Gastroesophageal sphincter (tissue), 4 donors: ENCODE data around the gene OCA2. TPM values are rescaled to one million over a fixed set of nuclear protein-coding genes. Genes with fewer than 3 reads are reported as not detected.

Experiments used
- ATAC-seq: fragments of 150-250 bp; one replicate; pipeline ENCODE4 v1.9.1; 2016; ENCODE audit warnings: mild to moderate bottlenecking, moderate library complexity
- H3K27ac ChIP-seq, 4 donors: fragments of 200-600 bp; sonication (generic) in 3 of 4; 1 replicate in 3 of 4; 2 replicates in 1 of 4; pipeline ENCODE4 v1.5.1; 2016 to 2019
- H3K27me3 ChIP-seq: fragments of 200-600 bp; sonication (generic); one replicate; pipeline ENCODE4 v1.5.1; 2019
- H3K36me3 ChIP-seq, 2 donors: fragments of 200-600 bp; sonication (generic); one replicate each; pipeline ENCODE4 v1.5.1; 2019; ENCODE audit warnings: control low read depth in 1 of 2
- H3K4me1 ChIP-seq, 3 donors: fragments of 200-600 bp; sonication (generic); 1 replicate in 2 of 3; 2 replicates in 1 of 3; pipeline ENCODE4 v1.5.1; 2016 to 2019; ENCODE audit warnings: control low read depth in 2 of 3
- H3K4me3 ChIP-seq, 2 donors: fragments of 200-600 bp; sonication (generic); one replicate each; pipeline ENCODE4 v1.5.1; 2019; ENCODE audit warnings: mild to moderate bottlenecking in 1 of 2, moderate library complexity in 1 of 2
- H3K9me3 ChIP-seq, 3 donors: fragments of 200-600 bp; sonication (generic); one replicate each; pipeline ENCODE4 v1.5.1; 2017 to 2019; ENCODE audit warnings: control low read depth in 2 of 3
- CTCF ChIP-seq, 4 experiments: fragments of 200-600 bp in 2 of 4; fragments of 450-650 bp in 2 of 4; sonication (generic) in 1 of 4; IDR thresholded peaks; one replicate each; pipeline ENCODE4 v1.5.1; 2017 to 2019; ENCODE audit warnings: antibody characterized with exemption in 4 of 4, mild to moderate bottlenecking in 2 of 4, moderate library complexity in 2 of 4
- EP300 ChIP-seq: sonication (generic); formaldehyde crosslinking; IDR thresholded peaks from one replicate; pipeline ENCODE4 v1.6.1; 2017; ENCODE audit warnings: antibody characterized with exemption, mild to moderate bottlenecking
- POLR2A ChIP-seq, 2 donors: fragments of 450-650 bp; IDR thresholded peaks; one replicate each; pipeline ENCODE4 v1.6.1; 2017; ENCODE audit warnings: antibody characterized with exemption in 2 of 2, mild to moderate bottlenecking in 2 of 2, moderate library complexity in 1 of 2
- POLR2AphosphoS5 ChIP-seq: sonication (generic); formaldehyde crosslinking; IDR thresholded peaks from one replicate; pipeline ENCODE4 v1.6.1; 2017; ENCODE audit warnings: antibody characterized with exemption
- WGBS, 2 donors: methylation state at CpG; one replicate each; pipeline ENCODE4 v1.1.5; 2018; ENCODE audit warnings: low coverage in 1 of 2; 5-methylcytosine and 5-hydroxymethylcytosine counted together
- total RNA-seq, 4 donors: library from RNA; depleted of rRNA; stranded (reverse); fragments of >200 nt; gene quantifications; one replicate each; pipeline ENCODE4 v1.1.0, GENCODE V29; 2016

Gene OCA2
- total RNA-seq, 4 donors from 2014 or later: 0.40 to 2.0 (median 1.1) TPM; not detected in 1

- no peaks in the 10 kb centered on the region for H3K27me3 ChIP-seq
- H3K4me3 ChIP-seq: no peak overlapping the region
- TF ChIP-seq CTCF (IDR thresholded peaks at IDR 0.05): no peak
- TF ChIP-seq POLR2AphosphoS5: no peak
- TF ChIP-seq POLR2A (IDR thresholded peaks at IDR 0.05): no peak
- TF ChIP-seq EP300: no peak
- WGBS, 2 donors: 100% methylated on average over 1 of the region's 1 CpG; no CpG with 5 or more reads in 1 of the 2 donors
- no peaks in the 10 kb centered on the region for H3K4me1 ChIP-seq
- H3K27ac ChIP-seq: no peak overlapping the region
- no peaks in the 10 kb centered on the region for H3K9me3 ChIP-seq
- H3K36me3 ChIP-seq: no peaks in the 10 kb centered on the region
- ATAC-seq: no peak
Measured at GRCh38 chr15:28078191-28078719, 20.9 kb downstream of the OCA2 start.

DNA sequence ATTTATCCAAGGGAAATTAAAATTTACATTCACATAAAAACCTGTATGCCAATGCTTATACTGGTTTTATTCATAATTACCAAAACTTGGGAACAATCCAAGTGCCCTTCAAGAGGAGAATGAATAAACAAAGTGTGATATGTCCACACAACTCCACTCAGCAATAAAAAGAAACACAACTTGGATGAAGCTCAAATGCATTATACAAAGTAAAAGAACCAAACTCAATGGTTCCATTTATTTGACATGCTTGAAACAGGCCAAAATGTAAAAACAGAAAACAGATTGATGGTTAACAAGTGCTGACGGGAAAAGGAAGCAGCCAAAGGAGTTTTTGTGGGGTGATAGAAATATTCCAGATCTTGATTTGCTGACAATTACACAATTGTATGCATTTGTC, 23.5 kb downstream of the OCA2 start:
- ATAC-seq: no peak
- no peaks in the 10 kb centered on the region for H3K27me3 ChIP-seq
- H3K36me3 ChIP-seq: no peaks in the 10 kb centered on the region
- WGBS, 2 donors: 12 to 28% methylated on average over 1 of the region's 1 CpG
- no peaks in the 10 kb centered on the region for H3K9me3 ChIP-seq
- H3K4me1 ChIP-seq: no peaks in the 10 kb centered on the region
- no peak for TF ChIP-seq EP300
- TF ChIP-seq CTCF (IDR thresholded peaks at IDR 0.05): no peak
- no peak for TF ChIP-seq POLR2AphosphoS5
- no peak for TF ChIP-seq POLR2A (IDR thresholded peaks at IDR 0.05)
- H3K4me3 ChIP-seq: no peak overlapping the region
- H3K27ac ChIP-seq: no peak overlapping the region

- Histone ChIP-seq H3K27me3 (no peaks in the 10 kb centered on the region), H3K4me1 (no peaks in the 10 kb centered on the region), H3K36me3 (no peaks in the 10 kb centered on the region), H3K27ac (no peak overlapping the region), H3K9me3 (peaks cover 0 to 6% (median 0%) of the 10 kb centered on the region in 3 donors), H3K4me3 (no peak overlapping the region)
- 45 to 54% methylated on average over 1 of the region's 1 CpG for WGBS, 2 donors
- ATAC-seq: no peak
- TF ChIP-seq POLR2AphosphoS5 (no peak), EP300 (no peak), POLR2A (IDR thresholded peaks at IDR 0.05) (no peak), CTCF (IDR thresholded peaks at IDR 0.05) (no peak)
Measured at GRCh38 chr15:28068930-28069329, 30.2 kb downstream of the OCA2 start.

DNA sequence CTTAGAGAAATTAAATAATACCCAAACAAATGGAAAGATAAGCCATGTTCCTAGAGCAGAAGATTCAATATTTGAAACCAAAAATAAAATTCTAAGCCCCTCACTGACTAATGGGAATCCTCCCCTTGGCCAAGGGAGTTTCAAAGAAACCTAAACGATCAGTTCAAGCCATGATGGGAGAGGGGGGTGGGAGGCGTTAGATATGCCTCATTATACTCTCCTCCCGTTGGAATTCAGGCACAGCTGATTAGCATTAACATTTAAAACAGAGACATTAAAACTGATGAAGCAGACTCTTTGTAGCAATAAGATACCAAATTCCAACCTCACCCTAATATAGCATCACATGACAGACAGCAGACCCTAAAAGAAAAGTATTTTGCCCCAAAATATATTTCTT, 32.9 kb downstream of the OCA2 start:
- 33 to 67% methylated on average over 3 of the region's 3 CpGs for WGBS, 2 donors
- Histone ChIP-seq H3K36me3 (no peaks in the 10 kb centered on the region), H3K4me3 (no peak overlapping the region), H3K9me3 (peaks cover 0 to 19% (median 0%) of the 10 kb centered on the region in 3 donors), H3K27ac (no peak overlapping the region), H3K4me1 (no peaks in the 10 kb centered on the region), H3K27me3 (no peaks in the 10 kb centered on the region)
- TF ChIP-seq POLR2AphosphoS5 (no peak), CTCF (IDR thresholded peaks at IDR 0.05) (no peak), EP300 (no peak), POLR2A (IDR thresholded peaks at IDR 0.05) (no peak)
- ATAC-seq: no peak

GRCh38 chr15:28060005-28060404, 39.1 kb downstream of the OCA2 start:
- TF ChIP-seq CTCF (IDR thresholded peaks at IDR 0.05): no peak
- no peak for TF ChIP-seq POLR2AphosphoS5
- no peak for TF ChIP-seq POLR2A (IDR thresholded peaks at IDR 0.05)
- no peak for TF ChIP-seq EP300
- Histone ChIP-seq H3K27ac (no peak overlapping the region), H3K4me1 (no peaks in the 10 kb centered on the region), H3K9me3 (peaks cover 0 to 26% (median 0%) of the 10 kb centered on the region in 3 donors), H3K36me3 (no peaks in the 10 kb centered on the region), H3K27me3 (no peaks in the 10 kb centered on the region), H3K4me3 (no peak overlapping the region)
- WGBS, 2 donors: 87% methylated on average over 5 of the region's 8 CpGs; no CpG with 5 or more reads in 1 of the 2 donors
- no peak for ATAC-seq
